HCT116 (cell line): ENCODE data around the gene TMEM30A. TPM values are rescaled to one million over a fixed set of nuclear protein-coding genes. Genes with fewer than 3 reads are reported as not detected.

Experiments used
- ATAC-seq: fragments of 200-7000 bp; cut with Tn5 transposase; 2 replicates; pipeline ENCODE4 v1.9.1; 2020; ENCODE audit warnings: mild to moderate bottlenecking, moderate library complexity
- BruUV-seq: library from RNA; stranded (reverse); fragments of 400-500 nt; replicated peaks from 2 replicates; lab custom pipeline; 2021; lab: Mats Ljungman, UMichigan
- CTCF ChIA-PET: fragments of 300-600 bp; sonication (Branson Sonifier 250); formaldehyde crosslinking; loops from one replicate; lab custom pipeline; 2021; ENCODE audit warnings: antibody characterized with exemption; lab: Charles Lee
- POLR2A ChIA-PET: fragments of 300-600, 350-600 bp; sonication (Branson Sonifier 250); formaldehyde crosslinking; loops from one replicate; lab custom pipeline; 2021; ENCODE audit warnings: antibody characterized with exemption; lab: Charles Lee
- RAD21 ChIA-PET, 2 experiments: fragments of 300-600 bp; sonication (Branson Sonifier 250); formaldehyde crosslinking; loops; one replicate each; lab custom pipeline; 2023; ENCODE audit warnings: low total read pairs in 2 of 2; ENCODE audit not compliant: uncharacterized antibody in 2 of 2, unreplicated experiment in 2 of 2, low non-redundant PET in 1 of 2; lab: Charles Lee
- DNase-seq: peaks from one replicate; pipeline ENCODE4 v3.0.0-alpha.2; 2010; ENCODE audit warnings: low read depth, low spot score
- H2AFZ ChIP-seq: fragments of 200-600 bp; shearing (Covaris generic), sonication (generic); 2 replicates; pipeline ENCODE4 v1.6.1; 2017; ENCODE audit warnings: low read depth, mixed run types, mixed read lengths, antibody characterized with exemption, low read length; ENCODE audit not compliant: poor library complexity, severe bottlenecking
- H3K27ac ChIP-seq: 2 replicates; pipeline ENCODE4 v1.5.1; 2012; ENCODE audit warnings: low read depth, low read length
- H3K27me3 ChIP-seq: fragments of 200-600 bp; sonication (generic); 2 replicates; pipeline ENCODE4 v1.6.1; 2016; ENCODE audit warnings: mixed run types, low read length, mixed read lengths; ENCODE audit not compliant: insufficient read depth
- H3K36me3 ChIP-seq, 2 experiments: fragments of 200-500 bp in 1 of 2; fragments of 200-600 bp in 1 of 2; sonication (Bioruptor generic) in 1 of 2; sonication (generic) in 1 of 2; 2 replicates each; pipeline versions ENCODE4 v1.5.1 to v1.6.1; 2014 to 2016; ENCODE audit warnings: low read length in 2 of 2, inconsistent platforms in 1 of 2, mixed read lengths in 1 of 2, mixed run types in 1 of 2; ENCODE audit not compliant: insufficient read depth in 2 of 2, control insufficient read depth in 1 of 2
- H3K4me1 ChIP-seq, 2 experiments: fragments of 200-600 bp in 1 of 2; sonication (generic) in 1 of 2; 2 replicates each; pipeline versions ENCODE4 v1.5.1 to v1.6.1; 2012 to 2017; ENCODE audit warnings: low read length in 2 of 2, inconsistent platforms in 1 of 2, mild to moderate bottlenecking in 1 of 2, mixed read lengths in 1 of 2, mixed run types in 1 of 2, moderate library complexity in 1 of 2; ENCODE audit not compliant: insufficient read depth in 2 of 2, control insufficient read depth in 1 of 2
- H3K4me2 ChIP-seq: fragments of 200-600 bp; sonication (generic); 2 replicates; pipeline ENCODE4 v1.6.1; 2017; ENCODE audit warnings: mixed run types, low read length, mixed read lengths
- H3K4me3 ChIP-seq, 2 experiments: fragments of 200-600 bp in 1 of 2; sonication (generic) in 1 of 2; replicated peaks in 1 of 2; 2 replicates each; pipeline ENCODE4 v1.5.1; 2011 to 2016; ENCODE audit warnings: low read length in 2 of 2, control low read depth in 1 of 2, low read depth in 1 of 2, mild to moderate bottlenecking in 1 of 2, mixed read lengths in 1 of 2, mixed run types in 1 of 2
- H3K79me2 ChIP-seq: fragments of 200-600 bp; sonication (generic); 2 replicates; pipeline ENCODE4 v1.6.1; 2017; ENCODE audit warnings: mild to moderate bottlenecking, mixed run types, low read length, moderate library complexity, mixed read lengths; ENCODE audit not compliant: insufficient read depth
- H3K9ac ChIP-seq: fragments of 200-600 bp; sonication (generic); 2 replicates; pipeline ENCODE4 v1.6.1; 2016; ENCODE audit warnings: low read length, mixed read lengths
- H3K9me2 ChIP-seq: fragments of 200-600 bp; sonication (generic), shearing (Covaris generic); 2 replicates; pipeline ENCODE4 v1.6.1; 2017; ENCODE audit warnings: mixed run types, mild to moderate bottlenecking, moderate library complexity; ENCODE audit not compliant: insufficient read depth
- H3K9me3 ChIP-seq, 2 experiments: fragments of 200-500 bp in 1 of 2; fragments of 200-600 bp in 1 of 2; sonication (Bioruptor generic) in 1 of 2; sonication (generic) in 1 of 2; 2 replicates each; pipeline ENCODE4 v1.6.1; 2014 to 2017; ENCODE audit warnings: low read length in 2 of 2, mixed read lengths in 2 of 2, inconsistent platforms in 1 of 2, low read depth in 1 of 2, mild to moderate bottlenecking in 1 of 2, mixed run types in 1 of 2, moderate library complexity in 1 of 2; ENCODE audit not compliant: control insufficient read depth in 1 of 2, insufficient read depth in 1 of 2
- H4K20me1 ChIP-seq: fragments of 200-600 bp; sonication (generic), shearing (Covaris generic); 2 replicates; pipeline ENCODE4 v1.6.1; 2017; ENCODE audit warnings: mixed run types, mild to moderate bottlenecking, moderate library complexity; ENCODE audit not compliant: insufficient read depth
- FOSL1 ChIP-seq: IDR thresholded peaks from 2 replicates; pipeline ENCODE4 v1.6.1; 2012; ENCODE audit warnings: low read depth
- JUND ChIP-seq: IDR thresholded peaks from 2 replicates; pipeline ENCODE4 v1.6.1; 2012
- RAD21 ChIP-seq: IDR thresholded peaks from 2 replicates; pipeline ENCODE4 v1.6.1; 2012; ENCODE audit warnings: low read depth, mild to moderate bottlenecking
- SP1 ChIP-seq: IDR thresholded peaks from 2 replicates; pipeline ENCODE4 v1.6.1; 2012; ENCODE audit warnings: low read depth
- SRF ChIP-seq: IDR thresholded peaks from 2 replicates; pipeline ENCODE4 v1.6.1; 2012; ENCODE audit warnings: low read depth
- ZNF274 ChIP-seq: fragments of 200-500 bp; sonication (Bioruptor generic); IDR thresholded peaks from 2 replicates; pipeline ENCODE4 v1.6.1; 2014; ENCODE audit warnings: mild to moderate bottlenecking, low read depth, low read length, inconsistent platforms
- intact Hi-C: fragments of 100-400 bp; cut with micrococcal nuclease; formaldehyde crosslinking; loops from 2 replicates; pipeline ENCODE4 v1.10.0; 2022
- total RNA-seq: library from RNA; stranded (reverse); gene quantifications from one replicate; pipeline ENCODE4 v1.2.1, GENCODE V29; 2021; ENCODE audit not compliant: unreplicated experiment
- TF ChIP-seq, protein P1 (sequence below): IDR thresholded peaks from 2 replicates; pipeline ENCODE4 v1.6.1; 2012
- TF ChIP-seq, protein P2 (sequence below): IDR thresholded peaks from 2 replicates; pipeline ENCODE4 v1.6.1; 2012; ENCODE audit warnings: low read depth
- TF ChIP-seq, protein P3 (sequence below), 3 experiments: fragments of 200-600 bp in 1 of 3; sonication (generic) in 1 of 3; IDR thresholded peaks in 2 of 3; conservative IDR thresholded peaks in 1 of 3; 2 replicates each; pipeline ENCODE4 v1.5.1; 2012 to 2017; ENCODE audit warnings: low read depth in 2 of 3, low read length in 2 of 3, antibody characterized with exemption in 1 of 3, borderline replicate concordance in 1 of 3, control low read depth in 1 of 3, mild to moderate bottlenecking in 1 of 3, mixed read lengths in 1 of 3, mixed run types in 1 of 3, moderate library complexity in 1 of 3; ENCODE audit not compliant: insufficient read depth in 1 of 3

The TMEM30A gene
- total RNA-seq, 1 experiment from 2014 or later: 73.4 TPM

DNA sequence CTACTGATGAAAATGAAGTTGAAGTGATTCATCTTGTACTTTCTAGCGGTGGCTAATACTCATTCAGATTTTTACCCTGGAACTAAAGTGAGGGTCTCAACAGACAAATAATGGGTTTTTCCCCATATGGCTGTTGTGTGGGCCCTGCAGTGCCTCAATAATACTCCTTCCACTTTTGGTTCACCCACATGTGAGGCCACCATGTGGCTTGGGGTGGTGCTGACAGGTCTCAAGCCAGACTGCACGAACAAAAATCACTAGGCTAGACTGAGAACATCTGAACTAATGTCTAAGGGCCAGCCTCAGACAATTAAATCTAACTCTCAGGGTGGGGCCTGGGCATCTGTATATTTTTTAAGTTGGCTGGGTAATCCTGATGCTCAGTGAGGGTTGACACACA is 70.9 kb downstream of the TMEM30A start:
- peak; percentile 66 for ATAC-seq
- POLR2A ChIA-PET: no interaction called here

DNA sequence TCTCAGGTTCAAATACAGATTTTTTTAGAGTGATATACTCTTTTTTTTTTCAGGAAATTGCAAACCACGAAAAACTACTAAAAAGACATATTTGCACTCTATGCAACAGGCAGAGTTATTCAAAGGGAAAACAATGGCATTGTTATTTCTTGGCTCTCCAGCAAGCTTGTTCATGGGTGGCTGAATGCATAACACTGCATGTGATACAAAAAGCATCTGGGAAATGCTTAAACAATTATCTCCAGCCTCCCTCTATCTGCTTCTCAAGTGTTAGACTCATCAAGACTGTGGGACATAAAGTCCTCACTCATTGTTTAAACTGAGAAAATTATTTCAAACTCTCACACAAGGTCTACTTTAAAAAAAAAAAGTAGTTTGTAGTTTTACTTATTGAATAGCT is 71.5 kb downstream of the TMEM30A start:
- Histone ChIP-seq H3K4me3 (no peak overlapping the region), H2AFZ (no peak overlapping the region), H3K4me1 (peaks cover 0 to 18% of the 10 kb centered on the region in 2 experiments; a peak in 2 of 4 replicates), H3K27me3 (no peaks in the 10 kb centered on the region), H3K27ac (no peak overlapping the region), H4K20me1 (no peaks in the 10 kb centered on the region), H3K9me3 (no peaks in the 10 kb centered on the region), H3K79me2 (no peaks in the 10 kb centered on the region), H3K4me2 (no peak overlapping the region), H3K36me3 (no peaks in the 10 kb centered on the region), H3K9me2 (no peaks in the 10 kb centered on the region), H3K9ac (no peak overlapping the region)
- RAD21 ChIA-PET: no interaction called here
- POLR2A ChIA-PET: no interaction called here
- DNase-seq: no peak
- no peak for ATAC-seq
- intact Hi-C loops: no loop called here
- CTCF ChIA-PET: interaction anchor here (1.2 to 1.3 kb wide), 2 partner anchors 333 to 1474 kb away, joined by 3 to 6 read pairs; no protein-coding TSS in a partner anchor
- no TSS peak for BruUV-seq
- TF ChIP-seq SRF (no peak), RAD21 (no peak), ZNF274 (no peak), JUND (no peak), FOSL1 (no peak)
- TF ChIP-seq, protein P1, sequence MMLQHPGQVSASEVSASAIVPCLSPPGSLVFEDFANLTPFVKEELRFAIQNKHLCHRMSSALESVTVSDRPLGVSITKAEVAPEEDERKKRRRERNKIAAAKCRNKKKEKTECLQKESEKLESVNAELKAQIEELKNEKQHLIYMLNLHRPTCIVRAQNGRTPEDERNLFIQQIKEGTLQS: no peak
- TF ChIP-seq, protein P2, sequence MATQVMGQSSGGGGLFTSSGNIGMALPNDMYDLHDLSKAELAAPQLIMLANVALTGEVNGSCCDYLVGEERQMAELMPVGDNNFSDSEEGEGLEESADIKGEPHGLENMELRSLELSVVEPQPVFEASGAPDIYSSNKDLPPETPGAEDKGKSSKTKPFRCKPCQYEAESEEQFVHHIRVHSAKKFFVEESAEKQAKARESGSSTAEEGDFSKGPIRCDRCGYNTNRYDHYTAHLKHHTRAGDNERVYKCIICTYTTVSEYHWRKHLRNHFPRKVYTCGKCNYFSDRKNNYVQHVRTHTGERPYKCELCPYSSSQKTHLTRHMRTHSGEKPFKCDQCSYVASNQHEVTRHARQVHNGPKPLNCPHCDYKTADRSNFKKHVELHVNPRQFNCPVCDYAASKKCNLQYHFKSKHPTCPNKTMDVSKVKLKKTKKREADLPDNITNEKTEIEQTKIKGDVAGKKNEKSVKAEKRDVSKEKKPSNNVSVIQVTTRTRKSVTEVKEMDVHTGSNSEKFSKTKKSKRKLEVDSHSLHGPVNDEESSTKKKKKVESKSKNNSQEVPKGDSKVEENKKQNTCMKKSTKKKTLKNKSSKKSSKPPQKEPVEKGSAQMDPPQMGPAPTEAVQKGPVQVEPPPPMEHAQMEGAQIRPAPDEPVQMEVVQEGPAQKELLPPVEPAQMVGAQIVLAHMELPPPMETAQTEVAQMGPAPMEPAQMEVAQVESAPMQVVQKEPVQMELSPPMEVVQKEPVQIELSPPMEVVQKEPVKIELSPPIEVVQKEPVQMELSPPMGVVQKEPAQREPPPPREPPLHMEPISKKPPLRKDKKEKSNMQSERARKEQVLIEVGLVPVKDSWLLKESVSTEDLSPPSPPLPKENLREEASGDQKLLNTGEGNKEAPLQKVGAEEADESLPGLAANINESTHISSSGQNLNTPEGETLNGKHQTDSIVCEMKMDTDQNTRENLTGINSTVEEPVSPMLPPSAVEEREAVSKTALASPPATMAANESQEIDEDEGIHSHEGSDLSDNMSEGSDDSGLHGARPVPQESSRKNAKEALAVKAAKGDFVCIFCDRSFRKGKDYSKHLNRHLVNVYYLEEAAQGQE: no peak
- TF ChIP-seq, protein P3, sequence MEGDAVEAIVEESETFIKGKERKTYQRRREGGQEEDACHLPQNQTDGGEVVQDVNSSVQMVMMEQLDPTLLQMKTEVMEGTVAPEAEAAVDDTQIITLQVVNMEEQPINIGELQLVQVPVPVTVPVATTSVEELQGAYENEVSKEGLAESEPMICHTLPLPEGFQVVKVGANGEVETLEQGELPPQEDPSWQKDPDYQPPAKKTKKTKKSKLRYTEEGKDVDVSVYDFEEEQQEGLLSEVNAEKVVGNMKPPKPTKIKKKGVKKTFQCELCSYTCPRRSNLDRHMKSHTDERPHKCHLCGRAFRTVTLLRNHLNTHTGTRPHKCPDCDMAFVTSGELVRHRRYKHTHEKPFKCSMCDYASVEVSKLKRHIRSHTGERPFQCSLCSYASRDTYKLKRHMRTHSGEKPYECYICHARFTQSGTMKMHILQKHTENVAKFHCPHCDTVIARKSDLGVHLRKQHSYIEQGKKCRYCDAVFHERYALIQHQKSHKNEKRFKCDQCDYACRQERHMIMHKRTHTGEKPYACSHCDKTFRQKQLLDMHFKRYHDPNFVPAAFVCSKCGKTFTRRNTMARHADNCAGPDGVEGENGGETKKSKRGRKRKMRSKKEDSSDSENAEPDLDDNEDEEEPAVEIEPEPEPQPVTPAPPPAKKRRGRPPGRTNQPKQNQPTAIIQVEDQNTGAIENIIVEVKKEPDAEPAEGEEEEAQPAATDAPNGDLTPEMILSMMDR (IDR thresholded peaks at IDR 0.05 in 2 of 3, conservative IDR thresholded peaks at IDR 0.05 in 1 of 3; ENCODE audit: borderline replicate concordance in 1 of 3, insufficient read depth in 1 of 3, low read depth in 2 of 3, low read length in 2 of 3): no peak

More for the DNA sequence above, 70.9 kb downstream of the TMEM30A start:
- RAD21 ChIA-PET: no interaction called here
- intact Hi-C loops: no loop called here
- H3K4me1 ChIP-seq: peaks cover 0 to 14% of the 10 kb centered on the region in 2 experiments; a peak in 2 of 4 replicates
- TF ChIP-seq, protein P3 (IDR thresholded peaks at IDR 0.05 in 2 of 3, conservative IDR thresholded peaks at IDR 0.05 in 1 of 3; ENCODE audit: borderline replicate concordance in 1 of 3, insufficient read depth in 1 of 3, low read depth in 2 of 3, low read length in 2 of 3): peak in 1 of 3 experiments; percentile 36; a peak in 2 of 6 replicates
- no peak for TF ChIP-seq SP1
- TF ChIP-seq, all 23 proteins: peak for 1
- DNase-seq: no peak
- Histone ChIP-seq H3K4me3 (no peak overlapping the region), H3K9ac (no peak overlapping the region), H3K79me2 (no peaks in the 10 kb centered on the region), H3K36me3 (no peaks in the 10 kb centered on the region), H3K9me2 (no peaks in the 10 kb centered on the region), H3K27ac (no peak overlapping the region), H3K9me3 (no peaks in the 10 kb centered on the region), H3K4me2 (no peak overlapping the region), H2AFZ (peak overlapping the region; percentile 18), H4K20me1 (no peaks in the 10 kb centered on the region), H3K27me3 (no peaks in the 10 kb centered on the region)
- no TSS peak for BruUV-seq
- CTCF ChIA-PET: interaction anchor here (1.2 to 1.3 kb wide), 2 partner anchors 333 to 1475 kb away, joined by 3 to 6 read pairs; no protein-coding TSS in a partner anchor
